Loucy (cell line): ENCODE measurements around the gene HLA-B.

ENCODE experiments used
- H2AFZ ChIP-seq: fragments of 200-600 bp; sonication (generic); 2 replicates; pipeline ENCODE4 v1.6.0; 2016; ENCODE audit warnings: antibody characterized with exemption, mild to moderate bottlenecking, low read length, moderate library complexity
- H3F3A ChIP-seq: fragments of 200-600 bp; 2 replicates; pipeline ENCODE4 v1.6.0; 2016; ENCODE audit warnings: antibody characterized with exemption, low read depth, mild to moderate bottlenecking
- H3K27me3 ChIP-seq: fragments of 200-600 bp; sonication (generic); 2 replicates; pipeline ENCODE4 v1.6.1; 2014; ENCODE audit warnings: low read length, mild to moderate bottlenecking; ENCODE audit not compliant: insufficient read depth, poor library complexity, severe bottlenecking
- H3K36me3 ChIP-seq: fragments of 200-600 bp; sonication (generic); 2 replicates; pipeline ENCODE4 v1.6.1; 2016; ENCODE audit warnings: low read length; ENCODE audit not compliant: insufficient read depth
- H3K4me1 ChIP-seq: fragments of 200-600 bp; sonication (generic); 2 replicates; pipeline ENCODE4 v1.5.1; 2014; ENCODE audit warnings: low read length, mild to moderate bottlenecking; ENCODE audit not compliant: insufficient read depth, poor library complexity, severe bottlenecking
- H3K4me2 ChIP-seq: fragments of 200-600 bp; sonication (generic); 2 replicates; pipeline ENCODE4 v1.6.0; 2014; ENCODE audit warnings: antibody characterized with exemption, low read length, low read depth, mild to moderate bottlenecking; ENCODE audit not compliant: poor library complexity, severe bottlenecking
- H3K4me3 ChIP-seq: fragments of 200-600 bp; sonication (generic); 2 replicates; pipeline ENCODE4 v1.5.1; 2014; ENCODE audit warnings: low read length, mild to moderate bottlenecking, mixed read lengths; ENCODE audit not compliant: poor library complexity, severe bottlenecking
- H3K79me2 ChIP-seq: fragments of 200-600 bp; sonication (generic); 2 replicates; pipeline ENCODE4 v1.6.1; 2014; ENCODE audit warnings: low read length; ENCODE audit not compliant: insufficient read depth
- H3K9ac ChIP-seq: fragments of 200-600 bp; sonication (generic); 2 replicates; pipeline ENCODE4 v1.6.0; 2014; ENCODE audit warnings: mild to moderate bottlenecking, low read depth, low read length, moderate library complexity; ENCODE audit not compliant: poor library complexity, severe bottlenecking
- H3K9me2 ChIP-seq: fragments of 200-600 bp; sonication (generic); replicated peaks from 2 replicates; pipeline ENCODE4 v1.6.1; 2016; ENCODE audit warnings: low read depth, low read length, mixed read lengths
- H3K9me3 ChIP-seq: fragments of 200-600 bp; sonication (generic); 2 replicates; pipeline ENCODE4 v1.6.1; 2014; ENCODE audit warnings: mild to moderate bottlenecking, antibody characterized with exemption, low read length, low read depth; ENCODE audit not compliant: insufficient read depth
- H4K20me1 ChIP-seq: fragments of 200-600 bp; sonication (generic); 2 replicates; pipeline ENCODE4 v1.6.0; 2014; ENCODE audit warnings: antibody characterized with exemption, low read length, mild to moderate bottlenecking; ENCODE audit not compliant: insufficient read depth, poor library complexity, severe bottlenecking
- CTCF ChIP-seq: fragments of 200-600 bp; sonication (generic); conservative IDR thresholded peaks from 2 replicates; pipeline ENCODE4 v1.5.1; 2014; ENCODE audit warnings: mild to moderate bottlenecking, antibody characterized with exemption, low read length
- EZH2phosphoT487 ChIP-seq: fragments of 200-600 bp; IDR thresholded peaks from 2 replicates; pipeline ENCODE4 v1.6.1; 2018; ENCODE audit warnings: antibody characterized with exemption, mild to moderate bottlenecking, moderate library complexity, borderline replicate concordance

Gene HLA-B

GRCh38 chr6:31321005-31321707 is 35.8 kb downstream of the HLA-B start:
- TF ChIP-seq CTCF (no peak), EZH2phosphoT487 (no peak)
- Histone ChIP-seq H3K4me1 (no peaks in the 10 kb centered on the region), H2AFZ (no peak overlapping the region), H3K9me2 (no peaks in the 10 kb centered on the region), H4K20me1 (no peaks in the 10 kb centered on the region), H3K4me2 (no peak overlapping the region), H3F3A (no peaks in the 10 kb centered on the region), H3K27me3 (peaks cover 15% of the 10 kb centered on the region), H3K79me2 (no peaks in the 10 kb centered on the region), H3K36me3 (no peaks in the 10 kb centered on the region), H3K4me3 (no peak overlapping the region), H3K9ac (no peak overlapping the region), H3K9me3 (no peaks in the 10 kb centered on the region)

DNA sequence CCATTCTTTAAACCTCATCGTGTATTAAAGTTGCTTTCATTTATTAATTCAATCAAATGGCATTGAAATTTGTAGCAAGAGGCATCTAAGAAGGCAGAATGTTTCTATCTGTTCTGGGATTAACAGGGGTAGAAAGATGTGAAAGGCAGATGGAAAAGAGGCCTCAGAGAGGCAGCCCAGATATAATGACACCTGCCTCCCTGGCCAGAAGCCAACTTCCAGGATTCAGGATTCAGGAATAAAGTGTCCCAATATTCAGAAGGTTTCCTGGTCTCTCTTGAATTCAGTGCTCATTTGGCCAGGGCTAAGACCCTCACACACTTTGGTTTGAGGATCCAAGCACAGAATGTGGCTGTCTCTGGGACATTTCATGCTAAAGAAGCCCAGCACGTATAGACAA is 39.9 kb downstream of the HLA-B start:
- Histone ChIP-seq H4K20me1 (no peaks in the 10 kb centered on the region), H3K27me3 (peaks cover 36% of the 10 kb centered on the region), H3K4me3 (no peak overlapping the region), H3K9me2 (no peaks in the 10 kb centered on the region), H3F3A (no peaks in the 10 kb centered on the region), H3K9me3 (no peaks in the 10 kb centered on the region), H2AFZ (no peak overlapping the region), H3K4me2 (no peak overlapping the region), H3K79me2 (no peaks in the 10 kb centered on the region), H3K9ac (no peak overlapping the region), H3K36me3 (no peaks in the 10 kb centered on the region), H3K4me1 (no peaks in the 10 kb centered on the region)
- TF ChIP-seq EZH2phosphoT487 (no peak), CTCF (no peak)

DNA sequence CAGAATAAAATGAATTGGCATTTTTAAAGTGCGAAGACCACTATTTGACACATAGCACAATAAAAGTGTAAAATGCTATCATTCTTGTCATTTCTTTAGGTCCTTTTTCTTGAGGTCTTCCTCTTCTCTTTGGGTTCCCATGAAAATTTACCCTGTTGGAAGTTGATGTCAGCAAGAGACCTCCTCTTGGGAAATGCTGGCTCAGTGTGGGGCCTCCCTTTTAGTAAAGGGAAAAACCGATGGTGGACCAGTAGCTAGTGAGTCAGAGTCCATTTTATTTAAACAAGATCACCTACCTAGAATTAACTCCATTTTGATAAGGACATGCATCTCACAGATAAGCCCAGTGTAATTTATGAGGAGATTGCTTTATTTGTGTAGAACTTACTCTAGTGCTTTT is 47.3 kb downstream of the HLA-B start:
- TF ChIP-seq CTCF (no peak), EZH2phosphoT487 (no peak)
- H3F3A ChIP-seq = no peaks in the 10 kb centered on the region

More for the DNA sequence above, 47.3 kb downstream of the HLA-B start:
- Histone ChIP-seq H4K20me1 (no peaks in the 10 kb centered on the region), H3K79me2 (no peaks in the 10 kb centered on the region), H3K4me2 (no peak overlapping the region), H3K27me3 (peaks cover 6% of the 10 kb centered on the region), H3K9me2 (no peaks in the 10 kb centered on the region), H3K4me3 (no peak overlapping the region), H2AFZ (no peak overlapping the region), H3K9ac (no peak overlapping the region), H3K4me1 (no peaks in the 10 kb centered on the region), H3K9me3 (no peaks in the 10 kb centered on the region), H3K36me3 (no peaks in the 10 kb centered on the region)
